Activated B cell treated with CpG ODN at 0.5 μM for 24 hours (primary cell): ENCODE results near the gene WFDC10A. TPM values are rescaled to one million over a fixed set of nuclear protein-coding genes. Genes with fewer than 3 reads are reported as not detected.
"Not testable (repeated sequence)": the region's sequence is repeated elsewhere in the genome, so short reads cannot be mapped to it uniquely, and the experiment has no call there.

Experiments used
- ATAC-seq: fragments of 200-7000 bp; cut with Tn5 transposase; one replicate; pipeline ENCODE4 v1.10.0; 2021; ENCODE audit warnings: low read depth, mild to moderate bottlenecking, moderate library complexity
- CTCF ChIA-PET: fragments of 350-600 bp; sonication (Branson Sonifier 250); formaldehyde crosslinking; loops from one replicate; lab custom pipeline; 2021; ENCODE audit warnings: antibody characterized with exemption; lab: Charles Lee
- POLR2A ChIA-PET: fragments of 350-600 bp; sonication (Branson Sonifier 250); formaldehyde crosslinking; loops from one replicate; lab custom pipeline; 2021; ENCODE audit warnings: antibody characterized with exemption; lab: Charles Lee
- DNase-seq: peaks from one replicate; pipeline ENCODE4 v3.0.0; 2022
- H3K27ac Mint-ChIP-seq: one replicate; pipeline ENCODE4 v1.8.0; 2020; ENCODE audit warnings: mixed read lengths
- H3K27me3 Mint-ChIP-seq: one replicate; pipeline ENCODE4 v1.8.0; 2021; ENCODE audit warnings: mixed read lengths
- H3K36me3 Mint-ChIP-seq: one replicate; pipeline ENCODE4 v1.8.0; 2021; ENCODE audit warnings: low read depth, mixed read lengths
- H3K4me1 Mint-ChIP-seq: one replicate; pipeline ENCODE4 v1.8.0; 2021; ENCODE audit warnings: mixed read lengths
- H3K4me3 Mint-ChIP-seq: one replicate; pipeline ENCODE4 v1.8.0; 2020; ENCODE audit warnings: mild to moderate bottlenecking, mixed read lengths
- H3K9me3 Mint-ChIP-seq: one replicate; pipeline ENCODE4 v1.8.0; 2020; ENCODE audit warnings: mixed read lengths
- intact Hi-C: fragments of 100-400 bp; cut with micrococcal nuclease; formaldehyde crosslinking; loops from one replicate; pipeline ENCODE4 v1.15.1; 2024
- total RNA-seq: library from RNA; stranded (reverse); gene quantifications from 2 replicates; pipeline ENCODE4 v1.2.3, GENCODE V29; 2022
- TF ChIP-seq, protein P1 (sequence below): fragments of 200-600 bp; IDR thresholded peaks from one replicate; pipeline ENCODE4 v1.8.0; 2022; ENCODE audit warnings: antibody characterized with exemption, mild to moderate bottlenecking

WFDC10A gene
- not detected in 2 replicates for total RNA-seq

GRCh38 chr20:45629496-45630100, at the start of gene WFDC10A:
WFDC10A (plus strand) TSS chr20:45629739; CDS start chr20:45629814, 75 bp downstream.
- ATAC-seq (peak; percentile 67), DNase-seq (no peak)
- peaks cover 21% of the 10 kb centered on the region for H3K27me3 Mint-ChIP-seq
- ChIA-PET POLR2A (no interaction called here), CTCF (interaction anchor here (0.7 to 1.0 kb wide), 2 partner anchors 70 to 142 kb away, joined by 3 to 4 read pairs; no protein-coding TSS in a partner anchor)
- peaks cover 11% of the 10 kb centered on the region for H3K9me3 Mint-ChIP-seq
- TF ChIP-seq, protein P1, sequence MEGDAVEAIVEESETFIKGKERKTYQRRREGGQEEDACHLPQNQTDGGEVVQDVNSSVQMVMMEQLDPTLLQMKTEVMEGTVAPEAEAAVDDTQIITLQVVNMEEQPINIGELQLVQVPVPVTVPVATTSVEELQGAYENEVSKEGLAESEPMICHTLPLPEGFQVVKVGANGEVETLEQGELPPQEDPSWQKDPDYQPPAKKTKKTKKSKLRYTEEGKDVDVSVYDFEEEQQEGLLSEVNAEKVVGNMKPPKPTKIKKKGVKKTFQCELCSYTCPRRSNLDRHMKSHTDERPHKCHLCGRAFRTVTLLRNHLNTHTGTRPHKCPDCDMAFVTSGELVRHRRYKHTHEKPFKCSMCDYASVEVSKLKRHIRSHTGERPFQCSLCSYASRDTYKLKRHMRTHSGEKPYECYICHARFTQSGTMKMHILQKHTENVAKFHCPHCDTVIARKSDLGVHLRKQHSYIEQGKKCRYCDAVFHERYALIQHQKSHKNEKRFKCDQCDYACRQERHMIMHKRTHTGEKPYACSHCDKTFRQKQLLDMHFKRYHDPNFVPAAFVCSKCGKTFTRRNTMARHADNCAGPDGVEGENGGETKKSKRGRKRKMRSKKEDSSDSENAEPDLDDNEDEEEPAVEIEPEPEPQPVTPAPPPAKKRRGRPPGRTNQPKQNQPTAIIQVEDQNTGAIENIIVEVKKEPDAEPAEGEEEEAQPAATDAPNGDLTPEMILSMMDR: peak; percentile 42
- no peaks in the 10 kb centered on the region for H3K36me3 Mint-ChIP-seq
- H3K4me3 Mint-ChIP-seq: no peak within 1 kb of the TSS
- no peak within 1 kb of the TSS for H3K27ac Mint-ChIP-seq
- H3K4me1 Mint-ChIP-seq: peaks cover 3% of the 10 kb centered on the region
- intact Hi-C loops: no loop called here

GRCh38 chr20:45581702-45582101, 47.8 kb upstream of the WFDC10A start:
- POLR2A ChIA-PET: no interaction called here
- intact Hi-C loops: no loop called here

GRCh38 chr20:45583502-45583901, 46.0 kb upstream of the WFDC10A start:
- POLR2A ChIA-PET: no interaction called here
- Mint-ChIP-seq H3K36me3 (no peaks in the 10 kb centered on the region), H3K27ac (no peak overlapping the region), H3K27me3 (peaks cover 22% of the 10 kb centered on the region), H3K4me1 (no peaks in the 10 kb centered on the region), H3K9me3 (no peaks in the 10 kb centered on the region), H3K4me3 (no peak overlapping the region)
- DNase-seq: no peak
- intact Hi-C loops: no loop called here
- TF ChIP-seq, protein P1: no peak
- CTCF ChIA-PET: no interaction called here
- ATAC-seq: no peak

More at GRCh38 chr20:45581702-45582101, 47.8 kb upstream of the WFDC10A start:
- CTCF ChIA-PET: no interaction called here
- ATAC-seq (no peak), DNase-seq (no peak)
- Mint-ChIP-seq H3K27me3 (peaks cover 25% of the 10 kb centered on the region), H3K4me3 (no peak overlapping the region), H3K36me3 (no peaks in the 10 kb centered on the region), H3K4me1 (no peaks in the 10 kb centered on the region), H3K9me3 (no peaks in the 10 kb centered on the region), H3K27ac (no peak overlapping the region)
- TF ChIP-seq, protein P1: no peak

- H3K36me3 Mint-ChIP-seq, H3K9me3 Mint-ChIP-seq, CTCF ChIA-PET, H3K4me3 Mint-ChIP-seq, intact Hi-C loops, DNase-seq, POLR2A ChIA-PET, H3K4me1 Mint-ChIP-seq, ATAC-seq, H3K27ac Mint-ChIP-seq: not testable (repeated sequence)
- H3K27me3 Mint-ChIP-seq: peaks cover 20% of the 10 kb centered on the region
These were observed 45.2 kb upstream of the WFDC10A start for GRCh38 chr20:45584294-45584693.

GRCh38 chr20:45585986-45586385, 43.6 kb upstream of the WFDC10A start:
- H3K9me3 Mint-ChIP-seq, DNase-seq, H3K36me3 Mint-ChIP-seq, ATAC-seq, POLR2A ChIA-PET, H3K27ac Mint-ChIP-seq, intact Hi-C loops, CTCF ChIA-PET, H3K4me1 Mint-ChIP-seq, H3K4me3 Mint-ChIP-seq: not testable (repeated sequence)
- peaks cover 14% of the 10 kb centered on the region for H3K27me3 Mint-ChIP-seq

GRCh38 chr20:45588800-45589199, 40.7 kb upstream of the WFDC10A start:
- DNase-seq (no peak), ATAC-seq (no peak)
- H3K27ac Mint-ChIP-seq: no peak overlapping the region
- TF ChIP-seq, protein P1: no peak
- intact Hi-C loops: no loop called here
- no peaks in the 10 kb centered on the region for H3K36me3 Mint-ChIP-seq
- H3K4me1 Mint-ChIP-seq: no peaks in the 10 kb centered on the region
- ChIA-PET POLR2A (no interaction called here), CTCF (no interaction called here)
- peaks cover 7% of the 10 kb centered on the region for H3K27me3 Mint-ChIP-seq
- no peak overlapping the region for H3K4me3 Mint-ChIP-seq
- no peaks in the 10 kb centered on the region for H3K9me3 Mint-ChIP-seq
